H7 (cell line): ENCODE measurements around the gene PDPN. TPM values are rescaled to one million over a fixed set of nuclear protein-coding genes. Genes with fewer than 3 reads are reported as not detected.

Experiments used
- DNase-seq: peaks from one replicate; pipeline ENCODE4 v3.0.0; 2012
- H3K27me3 ChIP-seq: 2 replicates; pipeline ENCODE4 v1.6.0; 2011; ENCODE audit warnings: mild to moderate bottlenecking, low read length; ENCODE audit not compliant: control insufficient read depth, insufficient read depth
- H3K36me3 ChIP-seq: replicated peaks from 2 replicates; pipeline ENCODE4 v1.5.1; 2011; ENCODE audit warnings: low read length; ENCODE audit not compliant: control insufficient read depth, insufficient read depth
- H3K4me3 ChIP-seq: 2 replicates; pipeline ENCODE4 v1.5.1; 2011; ENCODE audit warnings: low read depth, mild to moderate bottlenecking, control low read depth, low read length, moderate library complexity; ENCODE audit not compliant: insufficient read depth
- total RNA-seq: library from RNA; depleted of rRNA; stranded (reverse); fragments of >200 nt; shearing (Covaris generic); gene quantifications from 2 replicates; pipeline ENCODE4 v1.2.3, GENCODE V29; 2014

PDPN gene
- total RNA-seq, 1 experiment from 2014 or later: 103 TPM

DNA sequence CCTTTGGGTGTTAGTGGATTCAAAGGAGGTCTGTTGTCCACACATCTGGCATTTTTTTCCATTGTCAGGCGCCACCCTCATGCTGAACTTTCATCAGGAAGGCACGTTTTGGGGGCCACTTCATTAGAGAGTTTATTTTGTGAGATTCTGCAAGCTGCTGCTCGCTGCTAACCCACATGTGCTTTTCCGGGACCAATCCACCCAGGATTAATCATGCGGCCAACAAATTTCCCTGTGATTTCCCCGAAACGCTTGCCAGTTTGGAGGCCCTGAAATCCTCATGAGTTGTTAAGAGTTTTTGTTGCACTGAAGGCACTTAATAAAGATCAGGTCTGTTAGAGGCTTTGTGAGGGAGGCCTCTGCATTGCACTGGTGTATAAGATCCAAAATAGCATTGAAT is 2.4 kb downstream of the PDPN start:
- DNase-seq: no peak
- Histone ChIP-seq H3K4me3 (peak overlapping the region; percentile 15; the same call in 1 of the 2 replicates), H3K27me3 (0 out of 2 replicates have a peak, but pooled peaks cover 2% of the 10 kb centered on the region), H3K36me3 (no peaks in the 10 kb centered on the region; the same call in 1 of the 2 replicates)

DNA sequence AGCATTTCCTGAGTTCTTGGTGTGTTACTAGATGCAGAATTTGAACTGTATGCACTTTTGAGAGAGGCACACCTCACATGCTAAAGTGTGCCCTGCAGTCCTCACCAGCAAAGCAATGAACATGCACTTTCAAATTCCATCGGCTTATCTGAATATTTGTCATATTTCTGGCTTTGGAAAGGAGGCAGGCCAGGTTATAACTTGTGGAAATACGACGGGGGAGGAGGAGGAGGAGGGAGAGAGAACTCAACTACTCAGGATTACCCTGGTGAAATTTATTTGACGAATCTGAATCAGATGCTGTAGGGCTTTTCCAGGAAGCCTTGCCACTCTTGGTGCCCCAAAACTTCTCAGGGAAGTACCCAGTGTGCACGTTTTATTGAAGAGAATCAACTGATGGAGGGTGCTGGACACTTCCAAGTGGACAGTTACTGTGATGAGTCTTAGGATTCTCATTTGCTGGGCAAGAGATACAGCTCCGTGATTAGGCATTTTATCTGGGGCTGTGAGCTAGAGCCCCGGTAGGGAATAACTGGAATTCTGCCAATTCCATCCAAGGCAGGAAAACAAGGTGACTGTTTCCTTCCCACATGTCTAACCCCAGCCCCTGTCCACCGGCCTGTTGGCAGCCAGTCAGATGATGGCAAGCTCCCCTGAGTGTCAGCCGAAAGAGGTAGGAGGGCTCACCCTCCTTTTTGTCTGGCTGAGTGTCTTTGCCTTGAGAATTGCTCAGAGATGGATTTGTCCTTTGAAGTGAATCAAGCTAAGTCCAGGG is 3.8 kb downstream of the PDPN start:
- H3K4me3 ChIP-seq: no peak overlapping the region

DNA sequence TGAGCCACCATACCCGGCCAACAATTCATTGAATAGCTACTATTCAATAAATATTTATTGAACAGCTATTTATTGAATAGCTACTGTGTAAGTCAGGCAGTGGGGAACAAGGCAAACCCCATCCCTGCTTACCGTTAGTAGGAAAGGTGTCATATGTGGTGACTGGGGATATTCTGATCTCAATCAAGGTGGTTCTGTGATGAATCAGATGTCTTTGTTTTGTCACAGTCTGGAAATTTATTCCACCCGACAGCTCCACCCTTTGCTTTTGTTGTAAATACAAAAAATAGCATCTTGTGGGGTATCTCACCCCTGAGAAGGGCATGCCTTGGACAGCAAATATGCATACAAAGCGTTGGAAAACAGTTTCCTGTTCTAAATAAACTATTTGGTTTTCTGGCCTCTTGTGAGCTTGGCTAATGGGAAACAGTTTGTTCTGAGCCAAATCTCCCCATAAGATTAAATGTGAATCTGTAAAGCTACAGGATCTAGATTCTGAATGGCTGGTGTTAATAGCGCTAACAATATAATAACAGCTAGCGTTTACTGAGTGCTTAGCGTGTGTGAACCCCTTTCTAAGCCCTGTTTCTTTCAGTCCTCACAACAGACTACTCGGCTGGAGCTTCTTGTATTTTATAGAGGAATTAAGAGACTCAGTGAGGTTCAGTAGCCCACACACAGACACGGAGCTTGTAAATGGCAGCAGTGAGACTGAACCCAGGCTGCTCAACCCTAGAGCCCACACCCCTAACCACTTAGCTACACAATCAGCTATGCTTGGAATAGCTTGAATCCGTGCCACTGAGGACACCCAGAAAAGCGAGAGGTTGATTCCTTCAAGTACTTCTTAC is 5.5 kb downstream of the PDPN start:
- no peak for DNase-seq
- Histone ChIP-seq H3K27me3 (0 out of 2 replicates have a peak, but pooled peaks cover under 1% of the 10 kb centered on the region), H3K36me3 (no peaks in the 10 kb centered on the region; the same call in 1 of the 2 replicates), H3K4me3 (no peak overlapping the region)

More for the DNA sequence above, 3.8 kb downstream of the PDPN start:
- H3K36me3 ChIP-seq: no peaks in the 10 kb centered on the region; the same call in 1 of the 2 replicates
- H3K27me3 ChIP-seq: 0 out of 2 replicates have a peak, but pooled peaks cover 2% of the 10 kb centered on the region
- no peak for DNase-seq

DNA sequence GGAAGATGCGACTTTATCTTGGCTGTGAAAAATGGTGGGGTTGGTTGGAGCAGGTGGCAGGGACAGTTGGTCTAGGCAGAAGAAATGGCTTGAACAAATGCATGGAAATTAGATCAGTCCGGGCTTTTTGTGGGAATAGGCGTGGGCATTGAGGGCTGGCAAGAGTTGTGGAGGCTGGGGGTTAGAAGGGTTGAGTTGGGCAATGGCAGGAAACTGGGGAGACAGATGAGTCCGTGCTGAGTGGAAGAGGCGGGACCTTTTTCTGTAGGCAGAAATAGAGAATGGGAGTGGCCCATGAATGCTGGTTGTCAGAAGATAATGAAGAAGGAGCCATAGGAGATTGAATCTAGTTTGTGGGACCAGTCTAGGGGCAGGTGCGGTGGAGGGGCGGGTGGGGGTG is 6.9 kb downstream of the PDPN start:
- DNase-seq: no peak
- no peaks in the 10 kb centered on the region; the same call in 1 of the 2 replicates for H3K36me3 ChIP-seq
- H3K27me3 ChIP-seq: no peaks in the 10 kb centered on the region
- H3K4me3 ChIP-seq: no peak overlapping the region

DNA sequence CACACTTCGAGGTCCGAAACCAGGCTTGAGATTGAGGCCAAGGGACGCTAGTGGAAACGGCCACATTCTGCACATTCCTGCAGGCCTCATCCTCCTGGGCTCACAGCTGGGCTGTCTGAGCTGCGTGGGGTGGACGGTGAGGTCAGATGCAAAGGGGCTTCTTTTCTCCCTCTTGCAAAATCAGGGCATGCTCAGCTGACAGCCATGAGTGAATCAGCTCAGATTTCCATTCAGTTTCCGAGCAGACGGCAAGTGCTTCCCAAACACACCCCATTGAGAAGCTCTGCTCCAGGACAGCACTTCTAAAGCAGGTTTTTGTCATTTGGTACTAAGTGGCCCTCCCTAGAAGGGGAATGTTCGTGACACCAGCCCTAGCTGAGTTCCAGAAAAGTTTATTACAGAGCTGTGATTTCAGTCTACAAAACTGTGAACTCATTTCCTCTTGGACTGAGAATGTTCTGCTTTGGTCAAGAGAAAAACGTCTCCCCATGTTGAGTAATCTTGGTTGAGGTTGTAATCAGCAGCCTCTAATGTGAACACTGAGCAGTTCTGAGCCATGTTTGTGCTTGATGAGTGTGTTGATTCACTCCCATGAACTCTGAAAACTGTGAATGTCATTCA is 10.0 kb downstream of the PDPN start:
- Histone ChIP-seq H3K27me3 (no peaks in the 10 kb centered on the region), H3K4me3 (no peak overlapping the region), H3K36me3 (peaks cover 4% of the 10 kb centered on the region)
- DNase-seq: peak; percentile 50

DNA sequence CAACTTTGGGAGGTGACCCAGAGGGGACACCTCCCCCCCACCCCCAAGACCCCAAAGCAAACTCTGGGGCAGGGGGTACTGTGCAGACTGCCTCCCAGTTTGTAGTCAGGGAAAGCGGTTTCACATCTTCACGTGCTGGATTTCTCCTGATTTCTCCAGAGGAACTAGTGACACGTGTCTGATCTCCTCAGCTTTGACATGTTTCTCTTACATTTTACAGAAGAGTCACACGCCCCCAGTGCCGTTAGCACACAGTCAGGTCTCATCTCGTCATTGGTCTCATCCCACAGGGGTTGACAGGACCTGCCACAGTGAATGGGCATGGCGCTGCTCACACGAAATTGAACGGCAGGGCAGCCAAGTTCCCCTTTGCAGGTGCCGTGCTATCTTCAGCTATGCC is 11.8 kb downstream of the PDPN start:
- Histone ChIP-seq H3K36me3 (peaks cover 4% of the 10 kb centered on the region), H3K27me3 (no peaks in the 10 kb centered on the region), H3K4me3 (no peak overlapping the region)
- DNase-seq: no peak

DNA sequence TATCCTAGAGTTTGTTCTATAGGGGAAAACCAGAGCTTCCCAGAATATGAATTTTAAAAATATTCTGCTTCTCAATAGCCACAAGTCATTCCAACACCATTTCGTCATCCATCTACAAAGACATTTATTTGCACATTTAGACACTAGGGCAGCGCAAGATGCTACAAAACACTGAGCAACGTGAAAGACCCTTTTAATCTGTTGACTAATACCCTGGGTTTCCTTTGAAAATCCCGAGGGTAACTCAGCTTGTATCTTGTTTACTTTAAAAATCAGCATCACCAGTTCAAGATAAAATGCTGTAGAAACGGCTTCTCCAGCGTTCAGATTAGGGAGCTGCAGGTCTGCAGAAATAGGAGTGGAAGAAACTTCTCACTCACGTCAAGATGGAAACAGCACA is 13.5 kb downstream of the PDPN start:
- H3K4me3 ChIP-seq: no peak overlapping the region
- no peak for DNase-seq
- H3K36me3 ChIP-seq: peaks cover 4% of the 10 kb centered on the region
- H3K27me3 ChIP-seq: no peaks in the 10 kb centered on the region

DNA sequence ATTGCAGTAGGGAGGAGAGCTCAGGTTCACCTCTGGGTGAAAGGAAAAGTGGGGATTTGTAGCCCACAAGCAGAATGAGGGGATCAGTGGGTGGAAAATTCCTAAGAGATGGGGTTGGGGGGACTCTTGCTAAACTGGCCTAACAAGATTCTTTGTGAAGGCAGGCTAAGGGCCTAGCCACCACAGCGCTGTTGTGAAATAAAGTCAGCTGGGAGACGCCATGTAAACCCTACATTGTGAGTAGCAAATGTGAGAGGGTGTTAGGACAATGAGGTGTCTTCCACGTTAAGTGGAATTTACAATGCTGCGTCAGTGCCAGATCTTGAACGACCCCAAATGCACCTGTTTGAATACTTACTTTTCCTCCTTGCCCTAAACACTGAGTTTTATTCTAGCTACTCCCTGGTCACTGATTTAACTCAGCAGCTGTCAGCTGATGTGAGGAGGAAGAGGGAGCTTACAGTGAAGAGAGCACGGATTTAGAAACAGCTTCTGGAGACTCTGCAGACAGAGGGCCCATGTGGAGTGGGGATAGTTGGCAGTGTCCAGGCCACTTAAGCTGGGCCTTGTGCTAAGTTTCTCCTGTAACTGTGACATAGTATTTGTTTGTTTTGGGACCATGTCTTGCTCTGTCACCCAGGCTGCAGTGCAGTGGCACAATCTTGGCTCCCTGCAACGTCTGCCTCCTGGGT is 17.3 kb downstream of the PDPN start:
- no peak for DNase-seq
- no peaks in the 10 kb centered on the region for H3K27me3 ChIP-seq
- H3K4me3 ChIP-seq: no peak overlapping the region
- peaks cover 4% of the 10 kb centered on the region for H3K36me3 ChIP-seq

DNA sequence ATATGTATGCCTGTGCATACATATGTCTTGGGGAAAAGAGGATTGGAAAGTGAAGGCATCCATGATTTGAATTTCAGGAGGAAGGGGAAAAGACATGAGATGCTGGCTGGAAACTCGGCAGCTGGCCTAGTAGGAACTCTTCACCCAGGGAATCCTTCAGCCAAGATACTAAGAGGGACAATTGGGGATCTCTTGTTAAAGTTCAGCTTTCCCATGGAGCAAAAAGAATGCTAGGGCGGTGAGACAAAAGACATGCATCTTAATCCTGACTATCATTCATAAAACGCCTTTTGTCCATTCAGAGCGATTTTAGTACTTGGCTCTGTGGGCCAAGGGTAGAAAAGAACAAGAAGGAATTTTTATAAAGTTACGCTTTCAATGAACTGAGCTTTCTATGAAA is 20.5 kb downstream of the PDPN start:
- no peaks in the 10 kb centered on the region for H3K27me3 ChIP-seq
- no peak for DNase-seq

DNA sequence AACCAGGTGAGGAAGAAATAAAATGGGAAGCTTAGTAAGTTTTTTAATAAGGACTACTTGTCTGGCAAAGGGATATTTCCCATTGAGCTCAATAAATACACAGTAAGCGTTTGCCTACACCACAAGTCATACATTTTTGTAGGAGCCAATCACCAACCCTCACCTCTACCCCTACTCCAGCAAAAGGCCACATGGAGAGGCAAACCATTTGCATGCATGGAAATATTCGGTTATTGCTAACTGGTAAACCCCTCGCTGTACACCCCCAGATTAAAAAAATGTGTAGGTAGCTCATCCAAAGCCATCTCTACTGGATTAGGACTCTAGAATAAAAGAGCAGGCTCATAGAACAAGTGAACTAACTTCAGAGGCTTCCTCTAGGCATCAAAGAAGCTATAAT is 21.1 kb downstream of the PDPN start:
- H3K36me3 ChIP-seq: peaks cover 4% of the 10 kb centered on the region
- DNase-seq: no peak
- no peaks in the 10 kb centered on the region for H3K27me3 ChIP-seq
- no peak overlapping the region for H3K4me3 ChIP-seq

More for the DNA sequence above, 20.5 kb downstream of the PDPN start:
- no peak overlapping the region for H3K4me3 ChIP-seq
- peaks cover 2% of the 10 kb centered on the region for H3K36me3 ChIP-seq

DNA sequence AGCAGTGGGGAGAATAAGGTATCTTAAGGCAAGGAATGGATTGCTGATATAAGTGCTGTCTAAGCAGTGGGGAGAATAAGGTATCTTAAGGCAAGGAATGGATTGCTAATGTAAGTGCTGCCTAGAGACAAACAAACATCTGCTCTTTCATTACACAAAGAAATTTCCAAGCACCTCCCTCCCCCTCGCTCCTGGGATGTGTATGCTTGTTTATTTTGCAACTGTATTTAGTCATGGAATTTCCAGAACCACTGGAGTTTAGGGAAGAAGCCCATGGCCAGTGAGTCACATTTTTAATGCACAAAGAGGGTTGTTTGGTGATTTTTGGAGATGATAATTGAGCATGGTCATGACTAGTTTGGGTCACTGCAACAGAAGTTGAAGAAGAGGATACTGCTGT is 21.5 kb downstream of the PDPN start:
- no peak overlapping the region for H3K4me3 ChIP-seq
- DNase-seq: no peak

DNA sequence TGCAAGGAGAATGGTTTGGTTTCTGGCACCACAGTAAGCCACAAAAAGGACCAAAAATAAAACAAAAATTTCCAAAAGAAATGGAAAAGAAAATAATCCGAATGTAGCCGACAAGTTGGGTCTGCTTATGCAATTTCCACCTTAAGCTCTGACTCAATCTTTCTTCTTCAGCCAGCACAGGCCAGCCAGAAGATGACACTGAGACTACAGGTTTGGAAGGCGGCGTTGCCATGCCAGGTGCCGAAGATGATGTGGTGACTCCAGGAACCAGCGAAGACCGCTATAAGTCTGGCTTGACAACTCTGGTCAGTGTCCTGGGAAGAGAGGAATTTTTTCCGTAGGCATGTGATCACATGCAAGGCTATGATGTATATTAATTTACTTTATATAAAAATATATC is 23.4 kb downstream of the PDPN start:
- H3K27me3 ChIP-seq: no peaks in the 10 kb centered on the region
- no peak for DNase-seq
- H3K4me3 ChIP-seq: no peak overlapping the region
- H3K36me3 ChIP-seq: peaks cover 11% of the 10 kb centered on the region

More for the DNA sequence above, 21.5 kb downstream of the PDPN start:
- no peaks in the 10 kb centered on the region for H3K27me3 ChIP-seq
- H3K36me3 ChIP-seq: peaks cover 6% of the 10 kb centered on the region

DNA sequence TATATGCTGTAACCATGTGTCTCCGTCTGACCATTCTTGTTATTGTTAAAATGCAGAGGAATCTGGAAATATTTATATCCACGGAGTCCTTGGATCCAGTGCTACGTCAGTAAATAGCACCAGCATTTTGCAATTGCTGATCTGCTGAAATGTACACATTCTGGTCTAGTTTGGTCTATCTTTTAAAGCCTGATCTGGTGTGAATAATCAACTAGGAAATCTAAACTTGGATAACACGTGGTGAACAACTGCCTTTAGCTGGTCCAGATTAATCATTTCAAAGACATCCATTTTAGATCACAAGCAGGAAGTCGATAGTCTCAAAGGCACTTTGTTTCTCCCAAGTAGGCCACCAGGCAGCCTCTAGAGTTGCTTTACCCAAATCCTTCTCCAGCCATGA is 32.6 kb downstream of the PDPN start:
- no peak overlapping the region for H3K4me3 ChIP-seq
- H3K27me3 ChIP-seq: no peaks in the 10 kb centered on the region
- no peak for DNase-seq
- peaks cover 18% of the 10 kb centered on the region for H3K36me3 ChIP-seq

DNA sequence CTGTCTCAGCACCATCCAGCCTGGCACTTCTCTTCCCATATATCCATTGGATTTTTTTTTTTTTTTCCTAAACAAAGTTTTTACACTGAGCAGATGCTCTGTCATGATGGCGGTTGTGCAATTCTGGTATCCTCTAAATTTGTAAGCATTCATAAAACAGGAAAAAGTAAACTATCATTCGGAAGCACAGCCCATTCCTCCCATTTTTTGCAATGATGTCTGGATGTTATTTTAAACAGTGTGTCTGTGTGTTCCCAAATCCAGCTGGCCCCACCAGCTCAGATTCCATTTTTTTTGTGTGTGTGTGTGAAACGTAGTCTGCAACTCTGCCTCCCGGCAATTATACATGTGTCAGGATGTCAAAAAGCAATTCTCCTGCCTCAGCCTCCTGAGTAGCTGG is 33.5 kb downstream of the PDPN start:
- Histone ChIP-seq H3K4me3 (no peak overlapping the region), H3K36me3 (peaks cover 17% of the 10 kb centered on the region), H3K27me3 (no peaks in the 10 kb centered on the region)
- no peak for DNase-seq
